ENCODE data around the gene GALNT17.

GALNT17 gene

DNA sequence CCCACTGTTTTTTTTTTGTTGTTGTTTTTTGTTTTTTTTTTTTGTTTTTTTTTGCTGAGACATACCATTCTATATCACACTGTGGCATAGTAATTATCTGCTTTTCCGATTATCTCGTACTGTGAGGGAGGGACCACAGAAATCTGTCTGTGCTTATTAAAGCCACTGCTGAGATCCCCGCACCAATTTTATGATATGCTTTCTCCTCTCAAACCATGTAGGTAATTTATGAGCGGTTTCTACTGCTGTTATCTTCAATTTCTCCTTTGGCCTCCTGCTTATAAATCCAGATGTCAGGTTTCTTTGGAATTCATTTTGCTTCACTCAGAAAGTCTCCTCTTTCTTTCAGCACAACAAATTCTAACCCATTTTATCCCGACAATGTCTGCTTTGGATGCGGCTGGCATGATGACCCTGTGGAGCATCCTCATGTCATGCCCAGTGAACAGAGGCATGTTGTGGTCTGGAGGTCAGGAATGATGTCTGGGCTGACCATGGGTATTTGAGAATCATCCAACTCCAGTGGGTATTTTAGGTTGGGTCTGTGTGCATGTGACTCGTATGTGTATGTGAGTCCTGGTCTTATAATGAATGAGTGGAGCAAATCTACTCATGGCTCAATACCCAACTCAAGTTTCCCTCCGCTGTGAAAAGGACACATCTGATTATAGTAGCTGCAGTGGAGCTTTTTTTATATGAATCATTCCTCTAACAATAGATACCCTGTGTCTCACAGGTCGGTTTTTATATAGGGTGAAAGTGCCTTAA lies 213.4 kb downstream of the GALNT17 start:
- no peak for DNase-seq

DNA sequence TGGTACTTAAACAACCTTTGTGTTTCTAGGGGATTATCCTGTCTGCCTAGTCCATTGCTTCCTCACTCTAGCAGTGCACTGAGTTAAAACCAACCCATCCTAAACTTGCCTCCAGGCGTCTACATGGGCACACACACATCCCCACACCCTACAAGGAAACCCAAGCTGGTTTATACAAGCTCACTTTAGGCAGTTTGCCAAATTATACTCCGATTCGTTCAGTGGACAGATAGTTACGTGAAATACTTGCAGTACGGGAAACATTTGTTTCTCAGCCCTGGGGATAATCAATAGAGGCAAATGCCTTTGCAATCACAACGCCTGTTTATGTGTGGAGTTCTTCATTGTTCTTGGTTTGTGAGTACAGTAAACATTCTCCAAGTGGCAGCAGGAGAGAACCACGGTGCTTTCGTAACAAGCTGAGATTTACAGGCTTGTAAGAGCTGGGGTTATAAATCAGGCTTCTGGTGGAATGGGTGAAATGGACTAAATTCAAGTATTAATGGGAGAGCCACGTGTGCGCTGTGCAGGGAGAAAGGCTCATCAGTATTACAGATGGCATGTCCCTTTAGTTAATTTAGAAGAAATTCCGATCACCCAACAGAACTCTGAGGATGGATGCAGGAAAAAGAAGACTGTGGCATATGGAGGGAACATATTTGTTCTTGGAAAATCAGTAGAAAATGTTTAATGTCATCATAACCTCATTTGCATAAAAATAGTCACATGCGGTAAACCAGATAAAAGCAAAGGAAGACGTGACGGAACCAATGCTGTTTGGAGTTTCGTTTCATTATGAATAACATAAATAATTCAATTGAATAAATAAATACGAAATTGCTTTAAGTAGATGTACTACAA lies 217.1 kb downstream of the GALNT17 start:
- no peak for DNase-seq

DNA sequence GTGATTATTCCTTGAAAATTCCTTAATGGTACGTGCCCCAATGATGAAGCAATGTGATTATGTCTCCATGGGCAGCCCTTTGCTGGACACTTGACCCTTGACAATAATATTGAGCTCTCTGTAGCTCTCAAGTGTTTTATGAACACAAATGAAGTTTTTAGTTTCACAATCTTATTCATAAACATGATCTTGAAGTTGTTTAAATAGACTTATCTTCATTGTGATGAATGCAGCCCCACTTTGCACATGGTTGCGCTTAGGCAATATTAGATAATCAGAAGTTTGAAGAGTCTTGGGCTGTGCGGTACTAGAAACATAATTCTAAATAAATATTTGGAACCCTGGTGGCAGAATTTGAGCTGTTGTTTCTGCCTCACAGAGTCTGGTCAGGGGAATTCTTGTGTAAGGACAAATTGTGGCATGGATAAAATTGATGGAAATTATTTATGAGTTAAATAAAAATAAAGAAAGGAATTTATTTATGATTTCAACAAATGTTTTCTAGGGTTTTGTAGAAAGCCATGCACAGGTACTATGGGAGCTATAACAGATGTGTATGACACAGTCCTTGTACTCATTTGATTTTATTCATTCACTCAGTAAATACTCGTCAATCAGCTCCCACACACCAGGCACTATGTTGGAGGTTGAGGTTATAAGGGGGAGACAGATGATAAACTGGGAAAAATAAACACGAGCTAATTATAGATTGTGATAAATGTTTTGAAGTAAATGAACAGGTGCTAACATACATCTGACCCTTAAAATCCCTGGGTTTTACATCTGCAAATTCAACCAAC lies 217.9 kb downstream of the GALNT17 start:
- DNase-seq: no peak

DNA sequence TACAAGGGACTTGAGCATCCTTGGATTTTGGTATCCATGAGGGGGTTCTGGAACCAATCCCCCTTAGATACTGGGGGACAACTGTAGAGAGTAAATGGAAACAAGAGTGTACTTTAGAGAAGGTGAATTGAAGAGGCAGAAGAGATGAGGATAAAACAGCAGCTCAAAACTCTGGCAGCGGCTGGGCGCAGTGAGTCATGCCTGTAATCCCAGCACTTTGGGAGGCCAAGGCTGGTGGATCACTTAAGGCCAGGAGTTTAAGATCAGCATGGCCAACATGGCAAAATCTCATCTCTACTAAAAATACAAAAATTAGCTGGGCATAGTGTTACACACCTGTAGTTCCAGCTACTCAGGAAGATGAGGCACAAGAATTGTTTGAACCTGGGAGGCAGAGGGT lies 218.7 kb downstream of the GALNT17 start:
- DNase-seq: no peak

DNA sequence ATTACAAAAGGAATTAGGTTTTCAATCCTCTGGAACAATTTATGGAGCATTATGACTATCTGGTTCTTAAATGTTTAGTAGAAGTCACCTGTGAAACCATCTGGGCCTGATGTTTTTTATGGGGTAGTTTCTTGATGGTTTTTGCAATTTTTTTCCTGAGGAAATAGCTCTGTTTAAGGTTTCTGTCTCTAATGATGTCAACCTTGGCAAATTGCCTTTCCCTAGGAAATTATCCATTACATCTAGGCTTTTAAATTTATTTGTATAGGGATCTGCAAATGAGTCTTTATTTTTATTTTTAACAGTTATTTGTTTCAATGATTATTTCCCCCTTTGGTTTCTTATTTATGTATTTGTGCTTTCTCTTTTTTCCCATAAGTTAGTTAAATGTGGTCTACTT lies 222.8 kb downstream of the GALNT17 start:
- no peak for DNase-seq

DNA sequence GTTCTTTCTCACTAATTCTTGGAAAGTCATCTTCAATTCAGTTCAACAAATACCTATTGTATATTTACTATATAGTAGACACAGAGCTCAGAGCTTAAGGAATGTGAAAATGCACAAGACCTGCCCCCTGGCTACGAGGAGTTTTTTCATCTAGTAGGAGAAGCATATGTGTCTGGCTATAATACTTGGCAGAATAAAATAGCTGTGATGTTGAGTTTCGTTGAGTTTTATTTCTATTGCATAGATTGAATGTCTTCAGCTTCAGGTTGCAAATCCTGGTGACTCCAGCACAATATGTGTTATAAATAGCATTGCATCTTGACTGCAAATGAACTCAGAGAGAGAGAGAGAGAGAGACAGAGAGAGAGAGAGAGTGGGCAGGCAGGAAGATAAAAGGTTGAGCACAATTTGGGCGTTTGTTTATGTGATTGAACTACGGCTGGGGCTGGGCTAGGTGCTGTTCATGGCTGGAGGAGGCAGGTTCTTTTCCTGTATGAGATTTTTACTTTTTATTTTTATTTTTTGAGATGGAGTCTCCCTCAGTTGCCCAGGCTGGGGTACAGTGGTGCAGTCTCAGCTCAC lies 229.6 kb downstream of the GALNT17 start:
- no peak for DNase-seq

DNA sequence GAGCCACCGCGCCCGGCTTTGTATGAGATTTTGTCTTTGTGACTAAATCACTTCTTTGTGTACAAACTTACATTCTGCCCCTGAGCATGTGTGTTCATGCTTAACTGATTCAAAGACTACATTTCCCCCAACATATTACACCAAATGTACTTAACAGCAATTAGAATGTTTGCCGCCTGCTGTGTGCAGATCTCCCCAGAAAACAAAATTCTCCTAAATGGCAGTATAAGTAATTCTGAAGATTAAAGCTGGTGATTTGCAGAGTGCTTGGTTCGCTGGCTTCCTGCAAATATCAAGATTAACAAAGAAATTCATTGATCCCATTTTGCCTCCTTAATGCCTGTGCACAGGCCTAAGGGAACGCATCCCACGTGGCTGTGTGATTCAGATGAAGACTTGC lies 230.3 kb downstream of the GALNT17 start:
- no peak for DNase-seq

DNA sequence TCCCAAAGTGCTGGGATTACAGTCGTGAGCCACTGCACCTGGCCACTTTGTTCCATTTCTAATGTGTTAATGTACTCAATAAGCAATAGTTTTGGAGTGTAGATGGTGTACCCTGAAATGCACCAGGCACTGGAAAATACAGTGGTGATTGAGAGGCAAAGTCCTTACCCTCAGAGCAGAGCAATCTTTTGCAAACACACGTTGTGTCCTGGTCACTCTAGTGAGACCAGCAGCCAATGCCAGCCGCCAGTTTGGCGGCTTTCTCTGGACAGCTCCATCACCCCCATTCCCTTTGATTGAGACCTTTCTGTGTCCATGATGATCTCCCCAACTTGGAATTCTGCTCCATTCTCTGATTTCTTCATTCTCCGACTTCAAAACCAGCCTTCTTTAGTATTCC lies 231.3 kb downstream of the GALNT17 start:
- no peak for DNase-seq

DNA sequence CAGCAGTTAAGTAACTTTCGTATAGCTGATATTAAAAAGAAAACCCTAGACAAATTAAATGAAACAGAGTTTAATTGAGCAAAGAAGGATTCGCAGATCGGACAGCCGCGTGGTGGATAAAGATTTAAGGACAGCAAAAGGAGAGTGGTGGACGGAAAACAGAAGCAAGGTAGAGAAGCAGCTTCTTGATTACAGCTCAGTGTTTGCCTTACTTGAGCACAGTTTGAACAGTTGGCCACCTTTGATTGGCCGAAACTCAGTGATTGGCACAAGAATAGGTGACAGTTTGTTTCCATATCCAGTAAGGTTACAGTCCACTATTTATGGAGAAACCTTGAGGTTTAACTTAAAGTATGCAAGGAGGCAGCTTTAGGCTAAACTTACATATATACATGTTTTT lies 231.7 kb downstream of the GALNT17 start:
- DNase-seq: no peak

DNA sequence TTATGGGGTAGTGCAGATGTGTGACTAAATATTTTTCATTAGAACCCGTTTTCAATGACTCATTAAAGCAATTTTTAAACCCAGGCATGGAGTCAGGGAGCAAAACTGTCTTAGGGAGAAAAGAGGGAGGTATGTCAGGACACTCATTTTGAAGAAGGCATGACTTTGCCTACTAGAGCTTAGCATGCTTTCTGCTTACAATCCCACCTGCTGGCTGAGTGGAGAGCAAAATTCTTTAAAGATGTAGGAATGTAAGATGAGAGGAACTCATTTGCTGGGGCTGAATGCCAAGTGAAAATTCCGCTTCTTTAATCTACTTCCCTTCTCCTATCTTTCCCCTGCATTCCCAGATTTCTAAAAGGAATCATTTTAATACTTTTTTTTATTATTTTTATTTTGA lies 232.6 kb downstream of the GALNT17 start:
- DNase-seq: no peak

DNA sequence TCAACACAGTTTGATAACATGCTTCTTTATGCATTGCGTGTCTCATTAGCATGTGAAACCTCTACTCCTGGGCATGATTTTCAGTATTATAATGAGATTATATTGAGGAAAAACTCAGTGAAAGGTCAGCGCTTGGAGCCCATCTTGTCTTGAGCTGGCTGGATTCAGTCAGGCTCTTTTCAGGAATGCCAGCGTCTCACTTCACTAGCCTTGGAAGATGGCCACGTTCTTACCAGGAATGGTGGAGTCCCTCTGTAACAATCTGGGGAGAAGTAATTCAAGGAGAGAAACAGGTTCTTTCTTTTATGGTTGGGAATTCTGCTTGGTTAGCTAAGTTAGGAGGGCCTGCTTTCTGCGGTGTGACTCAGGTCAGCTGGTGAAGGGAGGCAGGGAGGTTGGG lies 241.0 kb downstream of the GALNT17 start:
- no peak for DNase-seq

DNA sequence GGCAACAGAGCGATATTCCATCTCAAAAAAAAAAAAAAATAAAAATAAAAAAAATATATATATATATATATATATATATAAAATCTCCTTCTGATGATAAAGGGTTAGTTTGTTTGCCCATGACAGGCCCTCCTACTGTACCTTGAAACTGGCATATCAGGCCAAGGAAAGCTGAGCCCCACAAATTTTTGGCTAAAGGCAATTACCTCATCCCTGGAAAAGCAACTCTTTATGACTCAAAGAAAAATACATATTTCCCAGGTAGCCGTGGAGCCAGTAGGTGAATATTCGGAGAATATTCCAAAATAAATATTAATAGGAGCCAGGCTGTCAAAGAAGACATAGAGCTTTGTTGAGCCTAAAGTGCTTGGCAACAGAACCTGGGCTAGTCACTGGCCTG lies 245.1 kb downstream of the GALNT17 start:
- no peak for DNase-seq

DNA sequence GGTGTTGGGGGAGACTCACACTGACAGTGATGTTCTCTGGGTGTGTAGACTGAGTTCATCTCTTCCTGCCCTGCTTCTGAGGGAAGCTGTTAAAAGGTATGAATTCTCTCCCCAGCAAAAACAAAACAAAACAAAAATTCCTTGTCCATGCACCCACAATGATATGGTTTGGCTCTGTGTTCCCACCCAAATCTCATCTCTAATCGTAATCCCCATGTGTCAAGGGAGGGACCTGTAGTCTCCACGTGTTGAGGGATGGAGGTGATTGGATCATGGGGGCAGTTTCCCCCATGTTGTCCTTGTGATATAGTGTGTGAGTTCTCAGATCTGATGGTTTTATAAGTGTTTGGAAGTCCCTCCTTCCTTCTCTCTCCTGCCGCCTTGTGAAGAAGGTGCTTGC lies 245.5 kb downstream of the GALNT17 start:
- DNase-seq: no peak

DNA sequence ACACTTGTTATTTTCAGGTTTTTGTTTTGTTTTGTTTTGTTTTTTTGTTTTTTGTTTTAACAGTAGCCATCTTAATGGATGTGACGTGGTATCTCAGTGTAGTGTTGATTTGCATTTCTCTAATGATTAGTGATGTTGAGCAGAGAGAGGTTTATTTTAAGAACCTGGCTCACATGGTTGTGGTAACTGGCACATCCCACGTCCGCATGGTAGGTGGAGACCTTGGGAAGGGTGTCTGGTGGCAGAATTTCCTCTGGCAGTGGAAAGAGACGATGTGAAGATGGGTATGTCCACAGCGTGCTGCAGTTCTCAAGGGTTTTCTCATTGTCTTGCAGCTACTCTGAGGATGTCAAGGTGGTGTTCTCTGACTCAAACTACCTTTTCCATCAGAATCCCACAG lies 252.2 kb downstream of the GALNT17 start:
- no peak for DNase-seq

DNA sequence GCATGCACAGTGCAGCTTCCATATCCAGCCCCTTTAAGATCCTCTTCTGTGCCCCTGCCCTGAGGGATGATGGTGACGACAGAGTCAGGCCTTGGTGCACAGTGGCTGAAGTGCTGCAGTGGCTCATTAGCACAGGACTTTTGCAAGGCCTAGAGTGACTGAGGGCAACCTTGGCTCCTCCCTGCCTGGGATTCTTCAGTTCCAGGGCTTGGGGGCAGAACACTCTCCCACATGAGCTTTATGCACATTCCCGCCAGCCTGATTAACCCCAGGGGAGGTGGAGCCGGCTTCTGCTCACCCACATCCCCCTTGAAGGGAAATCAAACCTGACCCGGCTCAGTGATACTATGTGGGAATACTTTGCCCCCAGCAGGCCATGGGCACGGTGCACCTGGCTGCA lies 253.4 kb downstream of the GALNT17 start:
- no peak for DNase-seq

DNA sequence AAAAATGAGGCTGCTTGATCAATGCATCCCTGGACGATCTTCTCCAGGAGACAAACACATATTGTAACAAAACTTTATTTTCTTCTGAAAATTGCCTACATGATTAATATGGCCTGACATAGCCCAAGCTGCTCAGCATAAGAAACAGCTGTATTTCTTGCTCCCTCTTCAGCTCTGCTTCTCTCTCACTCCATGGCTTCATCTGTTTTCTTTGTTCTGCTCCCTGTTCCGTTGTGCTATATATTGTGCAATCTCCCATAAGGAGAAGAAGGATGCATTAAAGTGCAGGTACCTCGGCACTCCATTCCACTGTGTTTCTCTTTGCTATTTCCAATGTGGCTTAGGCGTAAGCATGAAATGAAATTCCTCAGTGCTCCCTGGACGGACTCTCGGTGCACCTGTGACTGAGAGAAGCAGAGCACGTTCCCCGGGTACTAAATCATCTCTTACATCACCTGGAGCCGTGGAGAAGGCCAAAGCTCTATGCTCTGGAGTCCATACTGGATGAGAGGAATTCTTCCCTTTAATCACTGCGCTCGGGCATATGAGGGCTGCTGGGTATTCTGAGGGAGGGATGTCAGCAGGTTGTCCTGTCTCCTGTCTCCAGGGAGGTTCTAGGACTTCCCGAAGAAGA lies 254.3 kb downstream of the GALNT17 start:
- DNase-seq: no peak

DNA sequence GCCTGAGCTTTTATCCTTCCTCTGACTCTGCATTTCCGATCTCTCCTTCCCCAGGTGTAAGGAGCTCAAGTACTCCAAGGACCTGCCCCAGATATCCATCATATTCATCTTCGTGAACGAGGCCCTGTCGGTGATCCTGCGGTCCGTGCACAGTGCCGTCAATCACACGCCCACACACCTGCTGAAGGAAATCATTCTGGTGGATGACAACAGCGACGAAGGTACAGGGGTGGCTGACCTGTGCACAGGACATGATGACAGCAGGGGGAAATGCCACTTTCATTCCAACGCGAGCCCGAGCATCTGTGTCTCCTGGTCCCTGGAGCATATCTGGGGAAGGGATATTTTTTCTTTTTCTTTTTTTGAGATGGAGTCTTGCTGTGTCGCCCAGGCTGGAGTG lies 256.2 kb downstream of the GALNT17 start:
- no peak for DNase-seq

DNA sequence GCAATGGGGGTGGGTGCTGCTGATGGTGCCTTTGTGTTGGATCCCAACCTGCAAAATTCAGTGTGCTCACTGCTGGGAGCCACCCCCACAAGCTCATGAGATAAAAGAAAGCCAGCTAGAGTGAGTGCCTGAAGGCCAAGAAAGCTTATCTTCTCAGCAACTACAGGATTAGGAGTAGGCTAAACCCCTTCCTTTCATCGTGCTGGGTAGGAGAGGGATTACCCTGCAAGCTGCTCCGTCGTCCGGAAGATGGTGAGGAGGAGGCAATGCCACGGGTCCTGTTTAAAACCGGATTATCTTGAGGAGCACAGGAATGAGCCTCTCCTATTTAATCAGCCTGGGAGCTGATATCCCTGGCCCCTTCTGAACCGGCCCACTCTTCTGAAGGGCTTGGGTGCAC lies 258.0 kb downstream of the GALNT17 start:
- no peak for DNase-seq

DNA sequence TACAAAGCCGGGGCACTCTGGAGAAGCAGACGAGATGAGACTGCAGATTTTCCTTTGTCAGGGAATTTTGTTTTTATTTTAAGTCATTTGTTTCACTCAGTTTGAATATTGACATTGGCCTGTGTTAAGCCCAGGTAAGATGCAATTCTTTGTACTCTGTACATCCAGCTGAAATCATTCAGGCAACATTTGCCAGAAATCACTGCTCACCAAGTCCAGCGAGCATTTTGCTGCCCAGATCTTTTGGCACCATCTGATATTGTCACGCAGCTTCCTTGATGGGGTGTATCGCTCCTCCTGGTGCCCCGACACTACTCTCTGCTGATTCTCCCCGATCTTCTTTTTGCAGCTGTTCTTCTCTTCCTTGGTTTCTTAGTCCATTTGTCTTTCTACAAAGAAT lies 261.7 kb downstream of the GALNT17 start:
- DNase-seq: no peak

DNA sequence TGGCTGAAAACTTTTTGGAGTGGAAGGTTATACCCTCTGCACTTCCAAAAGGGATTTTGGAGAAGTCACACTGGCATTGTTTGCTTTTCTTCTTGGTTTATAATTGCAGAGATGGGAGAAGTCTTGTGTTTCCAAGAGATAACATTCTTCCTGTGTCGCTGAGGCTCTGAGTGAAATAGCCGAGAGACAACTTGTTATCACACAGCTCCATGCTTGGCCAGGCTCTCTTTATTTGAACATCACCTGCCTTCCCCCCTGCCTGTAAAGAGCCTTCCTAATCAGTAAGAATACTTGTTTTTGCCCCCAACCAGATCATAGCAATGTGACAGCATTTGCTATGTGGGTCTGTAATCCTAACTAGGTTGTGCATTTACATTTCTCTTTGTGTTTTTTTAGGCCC lies 270.7 kb downstream of the GALNT17 start:
- no peak for DNase-seq

DNA sequence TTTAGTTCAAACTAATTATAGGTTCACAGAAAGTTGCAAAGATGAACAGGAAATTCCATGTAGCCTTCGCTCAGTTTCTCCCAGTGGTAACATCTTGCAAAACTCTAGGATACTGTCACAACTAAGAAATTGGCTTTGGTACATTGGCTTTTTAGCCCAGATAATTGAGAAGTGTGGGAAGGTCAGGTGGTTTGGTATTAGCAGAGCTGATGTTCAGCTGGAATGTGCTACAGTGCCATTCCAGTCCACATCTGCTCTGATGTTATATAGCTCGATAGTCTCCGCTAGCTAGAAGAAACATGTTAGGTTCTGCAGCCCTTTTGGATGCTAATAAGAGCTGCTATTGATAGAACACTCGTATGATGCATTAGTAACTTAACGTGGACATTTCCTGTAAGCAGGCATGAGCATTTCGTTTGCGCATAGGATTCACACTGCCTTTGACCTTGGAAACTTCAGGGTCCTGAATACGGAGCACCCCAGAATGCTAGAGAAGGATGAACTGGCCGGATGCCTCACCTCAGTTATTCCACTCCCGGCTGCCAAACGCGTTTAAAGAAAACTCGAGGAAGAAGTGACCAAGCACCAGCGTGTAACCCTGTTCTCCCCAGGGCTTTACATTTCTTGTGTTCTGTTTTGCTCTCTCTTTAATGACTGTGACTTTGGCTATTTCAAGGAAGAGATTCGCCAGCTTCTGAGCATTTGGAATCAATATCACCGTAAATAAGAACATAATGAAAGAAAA lies 271.4 kb downstream of the GALNT17 start:
- DNase-seq: no peak

Data from activated effector memory CD4-positive, alpha-beta T cell treated with Interleukin-2 at 50 U/mL for 16 hours (primary cell).